Stimulated activated CD8-positive, alpha-beta memory T cell treated with anti-CD3 and anti-CD28 coated beads, Interleukin-12 subunit alpha, Interleukin-12 subunit beta, amount 100 ng/mL, for 24 hours (primary cell): ENCODE measurements around the gene TCEAL1.
"Not testable (repeated sequence)": the region's sequence is repeated elsewhere in the genome, so short reads cannot be mapped to it uniquely, and the experiment has no call there.

Experiments
- DNase-seq: peaks from one replicate; pipeline ENCODE4 v3.0.0-alpha.2; 2020; ENCODE audit errors: extremely low read depth

The TCEAL1 gene, protein sequence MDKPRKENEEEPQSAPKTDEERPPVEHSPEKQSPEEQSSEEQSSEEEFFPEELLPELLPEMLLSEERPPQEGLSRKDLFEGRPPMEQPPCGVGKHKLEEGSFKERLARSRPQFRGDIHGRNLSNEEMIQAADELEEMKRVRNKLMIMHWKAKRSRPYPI

DNA sequence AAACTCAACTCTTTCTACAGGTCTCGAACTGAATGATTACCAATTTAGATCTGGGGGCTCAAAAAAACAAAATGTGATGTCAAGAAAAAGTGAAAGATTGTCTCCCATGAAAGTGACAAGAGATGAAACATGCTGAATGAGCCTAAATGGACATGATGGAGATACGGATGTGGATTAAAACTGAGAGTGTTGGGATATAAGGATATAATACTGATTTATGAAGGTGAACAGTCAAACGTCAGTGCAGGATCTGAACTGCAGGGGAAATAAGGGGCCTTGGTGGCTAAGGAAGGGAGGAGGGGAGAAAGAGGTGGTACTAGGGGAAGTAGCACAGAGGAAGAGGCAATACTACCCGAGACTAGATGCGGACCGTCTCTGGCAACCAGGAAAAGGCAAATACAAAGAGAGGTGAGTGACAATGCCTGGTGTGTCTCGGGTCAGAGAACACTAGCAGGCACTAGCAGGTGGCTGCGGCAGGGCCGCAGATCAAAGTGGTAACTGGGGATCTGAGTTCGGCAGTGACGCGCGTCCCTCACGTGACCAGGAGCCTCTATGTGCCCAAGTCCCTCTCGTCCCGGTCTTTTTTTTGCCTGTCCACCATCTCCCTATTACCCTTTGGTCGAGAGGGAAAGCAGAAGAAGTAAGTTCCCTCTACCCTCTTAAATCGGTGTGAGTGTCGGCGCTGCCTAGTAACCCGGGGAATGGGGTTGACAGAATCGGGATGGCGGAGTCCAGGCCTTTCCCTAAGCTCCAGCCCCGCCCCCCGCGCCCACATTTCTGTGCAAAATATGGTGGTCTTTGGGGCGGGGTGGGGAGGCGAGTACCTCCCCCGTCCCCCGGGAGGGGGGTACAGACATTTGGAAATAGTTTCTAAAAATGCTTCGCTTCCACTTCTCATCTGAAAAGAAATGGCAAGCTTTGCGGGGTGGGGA is at the start of gene TCEAL1:
Gene TCEAL1 (plus strand): TSS at position 590 of the 932 bp plus-strand sequence. CDS start 942 bp downstream, outside the sequence.
- no peak for DNase-seq

DNA sequence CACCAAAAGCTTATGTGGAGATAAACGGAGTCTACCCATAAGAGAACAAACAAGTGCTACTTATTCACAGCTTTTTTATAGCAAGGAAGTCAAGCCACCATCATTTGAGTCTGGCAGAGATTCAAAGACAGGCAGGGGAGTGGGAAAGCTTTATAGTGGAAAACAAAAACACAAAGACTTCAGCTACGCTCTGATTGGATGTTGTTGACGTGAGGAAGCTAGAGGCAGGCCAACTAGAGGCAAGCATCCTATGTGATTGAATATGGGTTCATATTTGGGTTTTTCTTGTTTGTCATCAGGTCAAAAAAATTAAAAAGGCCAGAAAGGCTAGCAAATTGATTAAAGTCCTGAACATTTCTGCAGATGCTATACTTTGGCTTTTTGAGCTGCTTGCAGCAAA is 44.2 kb upstream of the TCEAL1 start:
- no peak for DNase-seq

DNA sequence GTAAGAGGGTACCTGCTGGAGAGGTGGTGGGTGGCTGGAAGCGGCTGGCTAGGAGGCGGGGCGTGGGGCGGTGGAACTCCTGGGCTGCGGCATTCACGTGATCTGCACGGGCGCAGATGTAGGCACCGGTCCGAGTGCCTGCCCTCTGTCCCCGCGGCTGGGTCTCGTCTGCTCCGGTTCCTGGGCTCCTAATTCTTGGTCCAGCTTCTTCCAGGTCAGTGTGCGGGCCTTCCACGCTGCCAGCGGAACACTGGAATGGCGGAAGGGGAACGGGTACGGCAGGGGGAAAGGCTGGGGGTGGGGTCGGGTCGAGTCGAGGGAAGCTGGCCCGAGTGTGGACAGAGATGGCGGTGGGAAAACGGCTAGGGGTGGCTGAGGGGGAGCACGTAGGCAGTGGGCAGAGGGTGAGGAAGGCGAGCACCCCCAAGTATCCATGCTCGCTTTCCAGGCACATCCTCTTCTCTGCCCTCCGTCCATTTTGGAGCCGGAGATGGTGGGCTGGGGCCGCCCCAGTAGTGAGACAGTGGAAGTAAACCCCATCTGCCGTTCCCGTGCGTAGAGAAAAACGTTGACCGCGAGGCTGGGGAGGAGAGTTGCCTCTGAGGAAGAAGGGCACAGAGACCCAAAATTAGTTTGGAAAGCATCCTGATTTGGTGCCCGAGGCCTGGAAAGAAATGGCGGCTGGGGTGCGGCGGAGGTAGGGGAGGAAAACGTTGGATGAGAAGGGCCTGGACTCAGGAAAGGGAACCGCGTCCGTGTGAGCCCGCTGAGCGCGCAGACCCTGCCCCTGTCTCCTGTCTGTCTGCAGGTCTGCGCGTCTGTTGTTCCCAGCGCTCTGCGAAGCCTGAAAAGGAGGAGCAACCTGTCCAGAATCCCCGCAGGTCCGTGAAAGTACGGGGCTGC is 43.1 kb upstream of the TCEAL1 start, which contains the start of gene TCEAL4:
Gene TCEAL4 (plus strand): TSS at position 105 of the 903 bp plus-strand sequence. CDS start 1,161 bp downstream, outside the sequence.
- no peak for DNase-seq

DNA sequence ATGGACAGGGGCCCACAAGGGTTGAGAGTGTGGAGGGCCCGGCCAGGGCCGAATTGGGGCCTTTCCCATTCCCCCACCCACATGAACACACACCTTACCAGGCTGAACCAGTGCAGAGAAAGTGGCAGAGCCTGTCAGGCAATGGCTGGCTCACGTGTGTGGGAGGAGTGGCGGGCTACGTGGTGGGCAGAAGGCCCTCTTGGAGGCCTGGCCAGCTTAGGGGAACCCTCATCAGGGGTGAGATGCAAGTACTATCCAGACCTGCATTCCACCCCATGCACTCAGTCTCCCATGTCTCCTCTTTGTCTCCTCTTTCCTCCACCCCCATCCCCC is 42.5 kb upstream of the TCEAL1 start:
- no peak for DNase-seq

DNA sequence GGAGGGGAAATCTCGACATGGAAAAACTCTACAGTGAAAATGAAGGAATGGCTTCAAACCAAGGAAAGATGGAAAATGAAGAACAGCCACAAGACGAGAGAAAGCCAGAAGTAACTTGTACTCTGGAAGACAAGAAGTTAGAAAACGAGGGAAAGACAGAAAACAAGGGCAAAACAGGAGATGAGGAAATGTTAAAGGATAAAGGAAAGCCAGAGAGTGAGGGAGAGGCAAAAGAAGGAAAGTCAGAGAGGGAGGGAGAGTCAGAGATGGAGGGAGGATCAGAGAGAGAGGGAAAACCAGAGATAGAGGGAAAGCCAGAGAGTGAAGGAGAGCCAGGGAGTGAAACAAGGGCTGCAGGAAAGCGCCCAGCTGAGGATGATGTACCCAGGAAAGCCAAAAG is 42.1 kb upstream of the TCEAL1 start:
- no peak for DNase-seq

DNA sequence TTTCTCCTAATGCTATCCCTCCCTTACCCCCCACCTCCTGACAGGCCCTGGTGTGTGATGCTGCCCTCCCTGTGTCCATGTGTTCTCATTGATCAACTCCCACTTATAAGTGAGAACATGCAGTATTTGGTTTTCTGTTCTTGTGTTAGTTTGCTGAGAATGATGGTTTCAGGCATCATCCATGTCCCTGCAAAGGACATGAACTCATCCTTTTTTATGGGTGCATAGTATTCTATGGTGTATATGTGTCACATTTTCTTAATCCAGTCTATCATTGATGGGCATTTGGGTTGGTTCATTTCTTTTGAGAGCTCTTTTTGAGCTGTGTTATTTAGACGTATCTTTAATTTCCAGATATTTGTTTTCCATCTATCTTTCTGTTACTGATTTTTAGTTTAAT is 36.5 kb upstream of the TCEAL1 start:
- not testable (repeated sequence) for DNase-seq

DNA sequence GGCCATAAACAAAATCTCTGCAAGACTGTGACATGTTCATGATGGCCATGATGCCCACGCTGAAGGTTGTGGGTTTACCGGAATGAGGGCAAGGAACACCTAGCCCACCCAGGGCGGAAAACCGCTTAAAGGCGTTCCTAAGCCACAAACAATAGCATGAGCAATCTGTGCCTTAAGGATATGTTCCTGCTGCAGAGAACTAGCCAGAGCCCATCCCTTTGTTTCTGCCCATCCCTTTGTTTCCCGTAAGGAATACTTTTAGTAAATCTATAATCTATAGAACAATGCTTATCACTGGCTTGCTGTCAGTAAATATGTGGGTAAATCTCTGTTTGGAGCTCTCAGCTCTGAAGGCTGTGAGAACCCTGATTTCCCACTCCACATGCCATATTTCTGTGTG is 33.6 kb upstream of the TCEAL1 start:
- not testable (repeated sequence) for DNase-seq

DNA sequence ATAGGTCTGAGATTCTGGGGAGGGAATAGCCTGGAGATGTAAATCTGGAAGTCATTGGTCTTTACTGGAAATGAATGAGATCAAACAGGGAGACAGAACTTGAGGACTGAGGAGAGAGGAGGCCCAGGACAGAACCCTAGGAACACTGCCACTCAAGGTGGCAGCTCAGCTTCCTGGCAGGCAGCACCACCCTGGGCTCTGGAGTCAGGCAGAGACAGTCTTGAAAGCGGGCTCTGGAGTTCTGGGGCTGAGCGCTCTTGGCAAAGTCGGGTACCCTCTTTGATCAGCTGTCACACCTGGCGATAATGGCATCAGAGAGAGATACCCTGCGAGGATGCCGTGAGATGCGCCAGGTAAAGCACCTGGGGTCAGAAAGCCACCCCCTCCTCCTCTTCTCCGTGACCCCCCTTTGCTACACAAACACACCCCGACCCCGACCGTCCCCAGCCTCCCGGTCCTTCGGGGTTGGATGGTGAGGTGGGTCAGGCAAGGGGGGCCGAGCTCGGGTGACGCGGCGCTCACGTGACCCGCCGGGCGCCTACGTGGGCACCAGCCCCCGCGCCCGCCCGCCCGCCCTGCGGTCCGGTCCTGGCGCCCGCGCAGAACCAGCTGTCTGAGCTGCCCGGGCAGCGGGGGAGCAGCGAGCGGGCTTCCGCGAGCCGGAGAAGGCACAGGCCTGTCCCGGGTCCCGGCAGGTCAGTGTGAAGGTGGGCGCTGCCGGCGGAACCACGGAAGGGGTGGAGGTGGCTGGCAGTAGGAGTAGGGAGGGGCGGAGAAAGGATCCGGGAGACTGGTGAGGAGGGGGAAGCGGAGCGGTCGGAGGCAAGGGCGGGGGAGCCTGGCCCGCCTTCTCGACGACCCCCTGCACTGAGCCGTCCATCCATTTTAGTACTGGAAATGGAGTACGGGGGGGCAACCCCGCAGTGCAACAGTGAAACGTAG is 21.1 kb upstream of the TCEAL1 start, which contains the start of gene TCEAL3:
Gene TCEAL3 (plus strand): TSS at position 600 of the 942 bp plus-strand sequence. CDS start 1,102 bp downstream, outside the sequence.
- no peak for DNase-seq

DNA sequence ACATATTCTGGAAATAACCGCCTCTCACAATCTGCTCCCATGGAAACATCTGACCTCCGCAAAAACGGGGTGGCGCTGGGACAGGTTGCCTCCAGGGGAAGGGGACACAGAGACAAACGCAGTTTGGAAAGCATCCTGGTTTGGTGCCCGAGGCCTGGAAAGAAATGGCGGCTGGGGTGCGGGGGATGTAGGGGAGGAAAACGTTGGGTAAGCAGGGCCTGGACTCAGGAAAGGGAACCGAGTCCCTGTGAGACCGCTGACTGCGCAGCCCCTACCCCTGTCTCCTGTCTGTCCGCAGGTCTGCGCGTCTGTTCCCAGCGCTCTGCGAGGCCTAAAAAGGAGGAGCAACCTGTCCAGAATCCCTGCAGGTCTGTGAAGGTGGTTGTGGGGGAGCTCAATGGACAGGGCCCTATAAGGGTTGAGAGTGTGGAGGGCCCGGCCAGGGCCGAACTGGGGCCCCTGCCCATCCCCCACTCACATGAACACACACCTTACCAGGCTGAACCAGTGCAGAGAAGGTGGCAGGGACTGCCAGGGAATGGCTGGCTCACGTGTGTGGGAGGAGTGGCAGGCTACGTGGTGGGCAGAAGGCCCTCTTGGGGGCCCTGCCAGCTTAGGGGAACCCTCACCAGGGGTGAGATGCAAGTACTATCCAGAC is 20.3 kb upstream of the TCEAL1 start:
- DNase-seq = no peak

DNA sequence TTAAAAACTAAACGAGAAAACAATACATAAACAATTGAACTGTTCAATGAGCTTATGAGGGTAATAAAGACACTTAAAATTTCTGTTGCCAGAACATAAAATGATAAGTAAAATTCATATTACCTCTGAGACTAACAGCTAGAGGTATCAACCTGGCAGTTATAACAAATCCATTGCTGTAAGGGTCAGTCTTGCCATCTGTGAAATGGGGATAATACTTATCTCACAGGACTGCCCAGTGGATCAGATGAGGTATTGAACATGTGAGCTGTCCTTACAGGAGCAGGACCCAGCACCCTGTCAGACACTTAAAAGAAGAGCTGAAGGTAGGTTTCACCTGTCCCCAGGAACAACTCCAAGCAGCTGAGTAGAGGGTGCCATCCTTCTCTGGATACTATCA is 18.5 kb upstream of the TCEAL1 start:
- no peak for DNase-seq

DNA sequence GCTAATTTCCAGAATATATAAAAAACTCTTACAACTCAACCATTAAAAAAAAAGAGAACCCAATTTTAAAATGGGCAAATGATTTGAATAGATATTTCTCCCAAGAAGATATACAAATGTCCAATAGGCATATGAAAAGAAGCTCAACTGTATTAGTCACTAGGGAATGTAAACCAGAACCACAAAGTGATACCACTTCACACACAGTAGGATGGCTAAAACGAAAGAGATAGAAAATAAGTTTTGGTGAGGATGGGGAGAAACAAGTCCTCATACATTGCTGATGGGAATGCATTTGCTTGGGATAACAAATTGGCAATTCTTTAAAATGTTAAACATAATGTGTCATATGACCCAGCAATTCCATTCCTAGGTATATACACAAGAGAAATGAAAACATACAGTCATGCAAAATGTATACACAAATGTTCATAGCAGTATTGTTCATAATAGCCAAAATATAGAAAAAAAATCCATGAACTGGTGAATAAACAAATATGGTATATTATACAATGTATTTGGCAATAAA is 15.3 kb upstream of the TCEAL1 start:
- DNase-seq = no peak

DNA sequence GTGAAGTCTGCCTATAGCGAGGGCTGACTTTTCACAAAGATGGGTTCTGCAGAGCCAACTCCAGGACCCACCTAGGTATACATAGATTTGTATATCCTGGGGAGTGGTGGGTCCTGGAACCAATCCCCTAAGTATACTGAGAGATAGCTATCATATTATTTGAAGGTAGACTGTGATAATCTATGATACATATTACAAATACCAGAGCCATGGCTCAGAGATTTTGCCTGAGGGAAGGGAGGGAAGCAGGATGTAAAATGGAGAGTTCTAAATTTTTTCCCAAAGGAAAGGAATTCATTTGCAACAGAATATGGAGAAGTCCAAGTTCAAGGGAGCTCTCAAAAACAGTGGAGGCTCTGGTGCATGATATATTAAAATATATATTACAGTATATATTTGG is 13.8 kb upstream of the TCEAL1 start:
- no peak for DNase-seq

DNA sequence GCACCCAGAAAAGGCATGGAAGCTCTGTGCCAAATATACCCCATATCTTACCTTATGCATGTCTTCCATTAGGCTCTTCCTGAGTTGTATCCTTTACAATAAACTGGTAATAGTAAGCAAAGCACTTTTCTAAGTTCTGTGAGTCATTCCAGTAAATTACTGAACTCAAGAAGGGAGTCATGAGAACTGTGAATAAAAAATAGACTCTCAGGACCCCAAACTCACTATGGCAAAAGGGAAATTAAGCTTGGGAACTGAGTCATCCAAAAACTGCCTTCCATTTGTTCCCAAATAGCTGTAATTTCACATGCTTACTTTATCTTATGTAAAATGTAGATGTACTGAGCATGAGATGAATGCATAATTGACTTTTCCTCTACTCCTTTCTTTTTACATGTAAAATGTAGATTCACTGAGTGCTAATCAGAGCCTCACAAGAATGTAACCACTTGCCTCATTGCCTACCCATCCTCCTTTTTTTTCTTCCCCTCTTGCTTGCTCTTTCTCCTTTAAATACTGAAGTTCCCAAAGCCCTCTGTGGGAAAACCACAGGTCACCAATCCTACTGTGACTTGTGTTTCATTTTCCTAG is 12.9 kb upstream of the TCEAL1 start:
- DNase-seq = no peak

DNA sequence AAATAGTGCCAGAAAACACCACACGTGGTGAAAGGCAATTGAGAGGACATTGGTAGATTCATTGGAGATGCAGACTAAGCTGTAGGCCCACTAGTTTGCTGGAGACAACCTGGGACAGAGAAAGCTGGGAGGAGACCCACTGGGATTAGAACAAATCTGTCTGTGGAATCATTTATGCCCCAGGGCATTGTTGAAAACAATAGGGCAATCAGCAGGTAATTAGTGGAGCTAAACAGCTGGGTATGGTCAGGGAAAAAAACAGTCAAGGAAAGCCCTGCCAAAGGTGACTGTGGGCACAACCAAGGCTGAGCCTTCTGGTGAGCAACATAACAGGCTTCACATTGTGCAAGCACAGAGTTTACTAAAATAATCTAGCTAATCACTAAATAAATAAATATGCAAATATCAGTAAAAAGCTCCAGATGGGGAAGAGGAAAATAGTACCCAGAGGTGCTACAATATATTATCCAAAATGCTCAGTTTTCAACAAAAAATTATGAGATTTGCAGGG is 12.0 kb upstream of the TCEAL1 start:
- no peak for DNase-seq

DNA sequence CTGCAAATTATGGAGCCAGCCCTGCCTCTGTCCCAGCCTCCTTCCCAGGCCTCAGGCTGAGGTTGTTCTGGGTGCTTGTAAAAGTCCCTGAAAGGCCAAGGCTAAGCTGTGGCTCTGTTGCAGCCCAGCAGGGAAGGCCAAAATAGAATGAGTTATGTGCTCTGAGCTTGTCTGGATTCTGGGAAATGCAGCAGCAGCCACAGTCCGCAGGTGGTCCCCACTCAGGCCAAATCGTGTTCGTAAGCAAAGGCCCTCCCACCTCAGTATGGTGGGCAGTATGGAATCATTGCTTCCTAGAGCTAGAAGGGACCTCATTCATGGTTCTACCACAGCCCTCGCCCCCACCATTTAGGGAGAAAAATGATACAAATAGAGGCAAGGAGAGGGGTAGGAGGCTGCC is 4.7 kb upstream of the TCEAL1 start:
- no peak for DNase-seq

DNA sequence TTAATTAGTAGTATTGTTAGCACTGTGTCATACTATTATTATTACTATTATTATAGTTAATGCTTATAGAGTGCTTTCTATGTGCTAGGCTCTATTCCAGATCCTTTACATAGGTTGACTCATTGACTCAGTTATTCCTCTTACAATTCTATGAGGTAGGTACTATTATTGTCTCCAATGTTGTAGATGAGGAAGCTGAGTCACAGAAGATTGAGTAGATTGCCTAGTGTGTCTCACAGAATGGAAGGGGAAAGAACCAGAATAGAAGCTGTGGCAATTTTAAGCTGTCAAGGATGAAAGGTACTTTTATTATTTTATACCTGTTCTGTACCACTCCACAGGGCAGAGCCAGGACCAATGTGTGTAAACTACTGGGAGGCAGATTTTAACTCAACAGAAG is 1.9 kb upstream of the TCEAL1 start:
- no peak for DNase-seq

DNA sequence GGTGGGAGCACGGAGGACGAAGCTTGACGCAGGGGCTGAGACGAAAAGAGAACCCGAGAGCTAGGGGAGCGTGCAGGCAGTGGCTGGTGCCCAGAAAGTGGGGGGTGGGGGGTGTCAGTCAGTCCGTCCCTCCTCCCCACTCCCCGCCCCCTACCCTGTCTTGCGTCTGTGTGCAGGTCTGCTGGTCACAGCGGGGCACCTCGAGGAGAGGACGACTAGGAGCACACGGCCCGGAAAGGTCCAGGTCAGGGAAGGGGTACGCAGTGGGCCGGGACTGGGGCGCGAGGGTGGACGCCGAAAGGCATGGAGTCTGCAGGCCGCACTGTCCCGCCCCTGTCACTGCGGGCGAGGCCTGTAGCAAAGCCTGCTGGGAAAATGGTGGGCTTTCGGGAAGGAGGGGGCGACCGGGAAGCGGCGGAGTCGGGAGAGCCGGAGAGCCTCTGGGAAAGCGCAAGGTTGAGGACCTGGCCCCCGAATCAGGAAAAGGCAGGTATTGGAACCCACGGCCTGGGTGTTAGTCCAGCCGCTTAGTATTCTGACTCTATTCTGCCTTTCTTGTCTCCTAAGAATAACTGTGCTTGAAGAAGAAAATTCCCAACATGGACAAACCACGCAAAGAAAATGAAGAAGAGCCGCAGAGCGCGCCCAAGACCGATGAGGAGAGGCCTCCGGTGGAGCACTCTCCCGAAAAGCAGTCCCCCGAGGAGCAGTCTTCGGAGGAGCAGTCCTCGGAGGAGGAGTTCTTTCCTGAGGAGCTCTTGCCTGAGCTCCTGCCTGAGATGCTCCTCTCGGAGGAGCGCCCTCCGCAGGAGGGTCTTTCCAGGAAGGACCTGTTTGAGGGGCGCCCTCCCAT is 769 bp downstream of the TCEAL1 start:
- no peak for DNase-seq

DNA sequence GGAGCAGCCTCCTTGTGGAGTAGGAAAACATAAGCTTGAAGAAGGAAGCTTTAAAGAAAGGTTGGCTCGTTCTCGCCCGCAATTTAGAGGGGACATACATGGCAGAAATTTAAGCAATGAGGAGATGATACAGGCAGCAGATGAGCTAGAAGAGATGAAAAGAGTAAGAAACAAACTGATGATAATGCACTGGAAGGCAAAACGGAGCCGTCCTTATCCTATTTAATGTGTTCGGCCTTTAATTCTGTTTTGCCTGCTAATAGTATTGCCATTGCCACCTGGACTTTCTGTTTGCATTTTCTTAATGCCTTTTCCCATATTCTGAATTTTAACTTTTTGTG is 1.4 kb downstream of the TCEAL1 start:
- DNase-seq = no peak

DNA sequence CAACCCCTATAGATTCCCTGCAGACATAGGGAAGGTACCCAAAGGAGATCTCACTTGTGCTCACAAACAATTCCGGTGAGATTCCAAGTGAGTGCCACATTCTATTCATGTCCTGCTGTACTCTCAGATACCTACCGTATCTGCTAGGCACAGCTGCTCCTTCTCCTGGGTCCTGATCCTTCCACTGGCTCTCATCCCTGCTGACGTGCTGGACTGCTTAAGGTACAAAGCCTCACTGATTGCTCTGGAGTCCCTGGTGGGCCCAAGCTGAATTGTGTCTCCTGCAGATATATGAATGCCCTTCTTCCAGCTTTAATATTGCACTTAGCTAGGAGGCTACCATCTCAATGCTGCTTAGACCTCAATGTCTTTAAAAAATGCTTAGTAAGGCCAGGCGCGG is 2.4 kb downstream of the TCEAL1 start:
- DNase-seq = no peak
